ENCODE measurements around the gene TMEM125.

TMEM125 gene

DNA sequence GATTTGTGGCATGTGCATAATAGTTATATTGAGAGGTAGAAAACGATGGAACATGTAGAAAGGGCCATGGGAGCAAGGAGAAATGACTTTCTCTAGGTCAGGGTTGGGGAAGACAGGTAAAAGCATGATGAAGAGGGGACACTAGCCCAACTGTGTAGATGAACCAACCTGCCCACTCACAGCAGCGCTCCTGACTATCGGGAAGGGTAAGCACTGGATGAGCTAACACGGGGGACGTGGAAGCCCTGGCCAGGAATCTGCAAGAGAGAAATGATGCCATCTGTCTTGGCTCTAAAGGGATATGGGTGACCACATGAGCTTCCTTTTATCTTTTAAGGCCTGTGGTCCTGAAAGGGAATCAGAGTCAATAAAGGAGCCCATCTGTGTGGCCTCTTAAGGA lies 36.2 kb upstream of the TMEM125 start:
- no CpG with 5 or more reads among the region's 5 CpGs for WGBS (ENCODE audit: insufficient coverage, insufficient read length)
- H3K4me1 ChIP-seq (ENCODE audit: control insufficient read depth, insufficient read depth, low read length): no peaks in the 10 kb centered on the region
- H3K4me3 ChIP-seq (ENCODE audit: low read length): no peak overlapping the region
- no peaks in the 10 kb centered on the region for H3K36me3 ChIP-seq (ENCODE audit: control insufficient read depth, insufficient read depth, low read length)
- no peaks in the 10 kb centered on the region for H3K27me3 ChIP-seq (ENCODE audit: control insufficient read depth, insufficient read depth, low read length)
- no peaks in the 10 kb centered on the region for H3K9me3 ChIP-seq (ENCODE audit: control insufficient read depth, insufficient read depth, low read length)
- DNase-seq (ENCODE audit: low read depth, low spot score): no peak
- no peak overlapping the region for H3K27ac ChIP-seq (ENCODE audit: low read length)

DNA sequence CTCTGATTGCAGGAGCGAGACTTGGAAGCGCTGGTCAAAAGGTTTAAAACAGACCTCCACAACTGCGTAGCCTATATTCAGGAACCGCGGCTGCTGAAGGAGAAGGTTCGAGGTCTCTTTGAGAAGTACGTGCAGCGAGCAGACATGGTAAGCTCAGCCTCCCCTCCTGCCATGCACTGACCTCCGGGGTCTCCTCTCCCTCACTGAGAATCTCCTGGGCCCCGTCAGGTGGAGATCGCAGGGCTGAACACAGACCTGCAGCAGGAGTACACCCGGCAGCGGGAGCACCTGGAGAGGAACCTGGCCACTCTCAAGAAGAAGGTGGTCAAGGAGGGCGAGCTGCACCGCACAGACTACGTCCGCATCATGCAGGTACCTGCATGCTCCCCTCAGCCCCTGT lies 35.5 kb upstream of the TMEM125 start:
- H3K27ac ChIP-seq (ENCODE audit: low read length): no peak overlapping the region
- H3K4me3 ChIP-seq (ENCODE audit: low read length): no peak overlapping the region
- no CpG with 5 or more reads among the region's 17 CpGs for WGBS (ENCODE audit: insufficient coverage, insufficient read length)
- no peak for DNase-seq (ENCODE audit: low read depth, low spot score)
- no peaks in the 10 kb centered on the region for H3K4me1 ChIP-seq (ENCODE audit: control insufficient read depth, insufficient read depth, low read length)
- no peaks in the 10 kb centered on the region for H3K27me3 ChIP-seq (ENCODE audit: control insufficient read depth, insufficient read depth, low read length)
- no peaks in the 10 kb centered on the region for H3K9me3 ChIP-seq (ENCODE audit: control insufficient read depth, insufficient read depth, low read length)
- no peaks in the 10 kb centered on the region for H3K36me3 ChIP-seq (ENCODE audit: control insufficient read depth, insufficient read depth, low read length)

DNA sequence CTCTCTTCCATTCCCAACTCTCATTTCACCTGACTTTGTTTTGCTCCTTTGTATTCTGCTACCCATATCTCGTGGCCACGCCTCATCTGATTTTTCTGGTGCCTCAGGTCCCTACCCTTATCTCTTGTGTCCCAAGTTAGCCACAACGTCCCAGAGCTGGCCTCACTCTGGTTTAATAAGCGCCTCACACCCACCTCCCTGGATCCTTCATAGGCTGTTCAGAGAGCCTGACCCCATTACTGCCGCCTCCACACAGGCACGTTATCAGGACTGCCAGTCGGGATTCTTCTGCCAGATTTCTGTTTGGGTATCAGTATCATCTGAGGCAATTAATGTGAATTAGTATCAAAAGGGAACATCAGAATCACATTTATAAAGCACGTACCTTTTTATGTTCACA lies 34.7 kb upstream of the TMEM125 start:
- Histone ChIP-seq H3K27ac (ENCODE audit: low read length) (no peak overlapping the region), H3K27me3 (ENCODE audit: control insufficient read depth, insufficient read depth, low read length) (no peaks in the 10 kb centered on the region), H3K4me3 (ENCODE audit: low read length) (no peak overlapping the region), H3K9me3 (ENCODE audit: control insufficient read depth, insufficient read depth, low read length) (no peaks in the 10 kb centered on the region), H3K36me3 (ENCODE audit: control insufficient read depth, insufficient read depth, low read length) (no peaks in the 10 kb centered on the region), H3K4me1 (ENCODE audit: control insufficient read depth, insufficient read depth, low read length) (no peaks in the 10 kb centered on the region)
- no peak for DNase-seq (ENCODE audit: low read depth, low spot score)
- no CpG with 5 or more reads among the region's 8 CpGs for WGBS (ENCODE audit: insufficient coverage, insufficient read length)

DNA sequence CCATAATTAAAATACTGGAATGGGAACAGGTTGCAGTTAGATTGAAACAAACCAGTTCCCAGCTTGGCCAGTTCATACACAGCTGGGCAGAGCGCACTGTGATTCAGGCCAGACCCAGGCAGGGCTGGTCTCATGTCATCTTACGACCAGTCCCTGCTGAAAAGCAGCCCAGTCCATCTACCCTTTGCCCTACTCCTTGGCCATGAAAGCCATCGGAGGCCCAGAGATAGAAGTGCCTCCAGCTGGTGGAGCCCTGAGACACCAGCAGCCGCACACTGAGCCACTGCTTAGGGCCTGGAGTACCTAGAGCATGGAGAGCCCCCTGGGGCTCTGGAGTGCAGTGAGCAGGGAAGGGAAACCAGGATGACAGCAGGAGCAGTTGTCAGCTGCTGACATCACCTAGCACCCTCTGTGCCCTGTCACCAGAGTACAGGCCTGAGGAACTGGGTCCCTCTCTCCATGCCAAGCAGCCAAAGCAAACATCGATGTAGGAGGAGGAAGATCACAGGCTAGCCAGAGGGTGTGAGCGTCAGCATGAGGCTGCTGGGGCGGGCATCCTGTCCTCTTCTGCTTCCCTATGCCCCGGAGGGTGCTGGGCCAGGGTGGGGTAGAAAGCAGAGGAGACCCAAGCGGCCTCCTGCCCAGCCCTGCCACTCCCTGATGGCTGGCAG lies 34.2 kb upstream of the TMEM125 start:
- WGBS (ENCODE audit: insufficient coverage, insufficient read length): no CpG with 5 or more reads among the region's 9 CpGs
- Histone ChIP-seq H3K9me3 (ENCODE audit: control insufficient read depth, insufficient read depth, low read length) (no peaks in the 10 kb centered on the region), H3K27ac (ENCODE audit: low read length) (no peak overlapping the region), H3K27me3 (ENCODE audit: control insufficient read depth, insufficient read depth, low read length) (no peaks in the 10 kb centered on the region), H3K4me1 (ENCODE audit: control insufficient read depth, insufficient read depth, low read length) (no peaks in the 10 kb centered on the region), H3K36me3 (ENCODE audit: control insufficient read depth, insufficient read depth, low read length) (no peaks in the 10 kb centered on the region), H3K4me3 (ENCODE audit: low read length) (no peak overlapping the region)
- no peak for DNase-seq (ENCODE audit: low read depth, low spot score)

DNA sequence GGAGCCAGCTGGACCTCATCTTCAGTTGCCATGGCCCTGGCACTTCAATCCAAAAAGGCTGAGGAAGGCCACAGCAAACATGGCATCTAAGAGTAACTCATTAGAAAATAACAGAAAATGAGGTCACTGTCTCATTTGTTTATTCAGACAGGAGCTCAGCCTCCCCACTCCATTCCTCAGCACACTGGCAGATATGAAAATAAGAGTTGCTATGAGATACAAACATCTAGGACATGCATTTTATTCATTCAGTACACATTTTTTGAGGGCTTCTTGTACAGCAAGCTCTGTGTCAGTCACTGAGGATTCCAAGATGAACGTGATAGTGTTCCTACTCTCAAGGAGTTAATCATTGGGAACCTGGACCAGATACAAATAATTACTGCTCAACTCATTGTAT lies 32.7 kb upstream of the TMEM125 start:
- WGBS (ENCODE audit: insufficient coverage, insufficient read length): no CpG with 5 or more reads among the region's 1 CpG
- no peaks in the 10 kb centered on the region for H3K4me1 ChIP-seq (ENCODE audit: control insufficient read depth, insufficient read depth, low read length)
- H3K36me3 ChIP-seq (ENCODE audit: control insufficient read depth, insufficient read depth, low read length): no peaks in the 10 kb centered on the region
- no peak overlapping the region for H3K4me3 ChIP-seq (ENCODE audit: low read length)
- DNase-seq (ENCODE audit: low read depth, low spot score): no peak
- no peak overlapping the region for H3K27ac ChIP-seq (ENCODE audit: low read length)
- H3K9me3 ChIP-seq (ENCODE audit: control insufficient read depth, insufficient read depth, low read length): no peaks in the 10 kb centered on the region
- no peaks in the 10 kb centered on the region for H3K27me3 ChIP-seq (ENCODE audit: control insufficient read depth, insufficient read depth, low read length)

DNA sequence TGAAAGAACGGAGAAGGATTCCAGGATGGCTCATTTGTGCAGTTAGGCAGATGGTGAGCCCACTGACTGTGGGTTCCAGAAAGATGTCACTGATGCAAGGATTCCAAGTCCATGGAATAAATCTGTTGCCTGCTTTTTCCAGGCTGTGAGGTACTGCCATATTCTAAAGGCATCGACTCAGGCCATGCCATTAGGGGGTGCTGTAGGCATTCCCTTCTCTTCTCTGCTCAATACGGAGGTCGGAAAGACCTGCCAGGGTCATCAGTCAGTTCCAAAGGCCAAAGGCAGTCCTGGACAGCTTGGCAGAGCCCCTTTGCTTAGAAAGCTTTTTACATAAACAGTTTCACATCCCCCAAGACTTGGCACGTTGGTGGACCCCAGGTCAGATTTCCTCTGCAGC lies 31.7 kb upstream of the TMEM125 start:
- H3K36me3 ChIP-seq (ENCODE audit: control insufficient read depth, insufficient read depth, low read length): no peaks in the 10 kb centered on the region
- WGBS (ENCODE audit: insufficient coverage, insufficient read length): no CpG with 5 or more reads among the region's 5 CpGs

DNA sequence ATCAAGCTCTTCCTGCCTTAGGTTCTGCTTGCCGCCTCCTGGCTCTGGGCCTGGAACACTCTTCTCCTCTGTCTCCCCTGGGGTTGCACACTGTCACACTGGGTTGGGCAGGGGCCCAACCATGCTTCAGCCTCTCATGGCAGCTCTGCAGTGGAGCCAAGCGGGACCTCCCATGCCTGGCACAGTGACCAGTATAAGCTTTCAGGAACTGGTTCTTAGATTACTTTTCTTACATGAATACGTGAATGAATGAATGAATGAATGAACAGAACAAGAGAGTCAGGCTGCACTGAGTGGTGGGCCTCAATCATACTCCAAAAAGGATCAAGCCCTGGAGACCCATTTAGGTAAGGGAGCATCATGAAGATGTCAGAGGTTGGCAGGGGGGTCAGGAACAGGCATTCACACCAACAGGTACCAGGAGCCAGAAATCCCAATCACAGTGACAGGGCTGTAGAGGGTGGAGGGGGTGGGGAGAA lies 30.8 kb upstream of the TMEM125 start:
- no peaks in the 10 kb centered on the region for H3K4me1 ChIP-seq (ENCODE audit: control insufficient read depth, insufficient read depth, low read length)
- H3K4me3 ChIP-seq (ENCODE audit: low read length): no peak overlapping the region
- H3K9me3 ChIP-seq (ENCODE audit: control insufficient read depth, insufficient read depth, low read length): no peaks in the 10 kb centered on the region
- no peaks in the 10 kb centered on the region for H3K27me3 ChIP-seq (ENCODE audit: control insufficient read depth, insufficient read depth, low read length)
- H3K27ac ChIP-seq (ENCODE audit: low read length): no peak overlapping the region
- no CpG with 5 or more reads among the region's 3 CpGs for WGBS (ENCODE audit: insufficient coverage, insufficient read length)
- H3K36me3 ChIP-seq (ENCODE audit: control insufficient read depth, insufficient read depth, low read length): no peaks in the 10 kb centered on the region
- no peak for DNase-seq (ENCODE audit: low read depth, low spot score)

More for the DNA sequence above, 31.7 kb upstream of the TMEM125 start:
- no peak overlapping the region for H3K4me3 ChIP-seq (ENCODE audit: low read length)
- H3K9me3 ChIP-seq (ENCODE audit: control insufficient read depth, insufficient read depth, low read length): no peaks in the 10 kb centered on the region
- no peak overlapping the region for H3K27ac ChIP-seq (ENCODE audit: low read length)
- H3K27me3 ChIP-seq (ENCODE audit: control insufficient read depth, insufficient read depth, low read length): no peaks in the 10 kb centered on the region
- peak; percentile 77 for DNase-seq (ENCODE audit: low read depth, low spot score)
- no peaks in the 10 kb centered on the region for H3K4me1 ChIP-seq (ENCODE audit: control insufficient read depth, insufficient read depth, low read length)

DNA sequence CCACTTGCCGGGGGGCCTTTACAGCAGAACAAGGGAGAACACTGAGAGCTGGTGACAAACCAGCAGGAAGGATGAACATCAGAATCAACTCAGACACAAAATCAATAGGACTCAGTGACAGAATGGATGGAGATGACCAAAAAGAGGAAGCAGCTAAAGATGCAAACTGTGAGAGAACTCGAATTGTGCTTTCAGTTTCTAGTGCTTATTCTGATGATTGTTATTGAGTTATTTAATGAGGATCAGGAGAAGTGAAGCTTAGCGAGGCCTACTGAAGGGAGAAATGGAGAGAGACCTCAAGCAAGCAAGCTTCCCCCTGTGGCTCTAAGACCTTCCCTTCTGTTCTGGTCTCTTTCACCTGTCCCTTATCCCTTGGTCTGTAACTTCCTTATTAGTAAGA lies 30.3 kb upstream of the TMEM125 start:
- no peak for DNase-seq (ENCODE audit: low read depth, low spot score)
- no peak overlapping the region for H3K27ac ChIP-seq (ENCODE audit: low read length)
- no peaks in the 10 kb centered on the region for H3K36me3 ChIP-seq (ENCODE audit: control insufficient read depth, insufficient read depth, low read length)
- no CpG with 5 or more reads among the region's 3 CpGs for WGBS (ENCODE audit: insufficient coverage, insufficient read length)
- H3K4me3 ChIP-seq (ENCODE audit: low read length): no peak overlapping the region
- no peaks in the 10 kb centered on the region for H3K9me3 ChIP-seq (ENCODE audit: control insufficient read depth, insufficient read depth, low read length)
- no peaks in the 10 kb centered on the region for H3K27me3 ChIP-seq (ENCODE audit: control insufficient read depth, insufficient read depth, low read length)
- H3K4me1 ChIP-seq (ENCODE audit: control insufficient read depth, insufficient read depth, low read length): no peaks in the 10 kb centered on the region

DNA sequence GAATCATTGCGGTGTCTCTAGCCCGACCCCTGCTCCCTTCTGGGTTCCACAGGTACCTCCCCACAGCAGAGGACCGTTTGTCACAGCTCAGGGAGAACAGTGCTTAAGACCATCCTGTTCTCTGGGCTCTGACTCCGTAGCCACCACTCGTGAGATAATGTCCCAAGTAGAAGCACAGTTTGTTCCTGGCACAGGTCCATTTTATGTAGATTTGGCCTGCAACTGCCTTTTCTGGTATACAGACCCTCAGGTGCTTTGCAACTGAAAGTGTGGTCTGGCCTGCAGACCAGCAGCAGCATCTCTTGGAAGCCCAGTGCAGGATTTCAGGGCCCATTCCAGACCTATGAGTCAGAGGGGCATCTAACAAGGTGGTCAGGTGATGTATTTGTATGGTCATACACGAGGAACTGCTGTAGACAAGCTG lies 28.4 kb upstream of the TMEM125 start:
- WGBS (ENCODE audit: insufficient coverage, insufficient read length): no CpG with 5 or more reads among the region's 6 CpGs
- no peak overlapping the region for H3K27ac ChIP-seq (ENCODE audit: low read length)
- DNase-seq (ENCODE audit: low read depth, low spot score): no peak

DNA sequence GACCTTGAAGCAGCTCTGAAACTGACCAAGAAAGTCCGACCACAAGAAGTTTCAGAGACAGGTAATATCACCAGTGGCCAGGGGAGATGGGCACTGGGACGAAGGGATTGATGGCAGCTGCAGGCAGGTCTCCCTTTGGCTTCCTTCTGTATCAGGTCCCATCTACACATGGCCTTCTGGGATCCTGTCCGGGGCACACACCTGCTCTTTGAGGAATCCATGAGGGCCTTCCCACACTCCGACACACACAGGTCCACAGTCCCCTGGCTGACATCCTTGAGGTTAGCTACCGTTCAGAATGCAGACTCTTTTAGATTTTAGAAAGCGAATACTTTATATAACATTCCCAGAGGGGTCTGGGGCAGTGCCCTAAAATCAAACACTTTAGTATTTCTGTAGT lies 26.5 kb upstream of the TMEM125 start:
- DNase-seq (ENCODE audit: low read depth, low spot score): no peak
- WGBS (ENCODE audit: insufficient coverage, insufficient read length): no CpG with 5 or more reads among the region's 6 CpGs
- Histone ChIP-seq H3K4me3 (ENCODE audit: low read length) (no peak overlapping the region), H3K9me3 (ENCODE audit: control insufficient read depth, insufficient read depth, low read length) (no peaks in the 10 kb centered on the region; the same call in 1 of the 2 replicates), H3K4me1 (ENCODE audit: control insufficient read depth, insufficient read depth, low read length) (no peaks in the 10 kb centered on the region), H3K27me3 (ENCODE audit: control insufficient read depth, insufficient read depth, low read length) (no peaks in the 10 kb centered on the region), H3K27ac (ENCODE audit: low read length) (no peak overlapping the region), H3K36me3 (ENCODE audit: control insufficient read depth, insufficient read depth, low read length) (no peaks in the 10 kb centered on the region)

More for the DNA sequence above, 28.4 kb upstream of the TMEM125 start:
- Histone ChIP-seq H3K27me3 (ENCODE audit: control insufficient read depth, insufficient read depth, low read length) (no peaks in the 10 kb centered on the region), H3K4me3 (ENCODE audit: low read length) (no peak overlapping the region), H3K36me3 (ENCODE audit: control insufficient read depth, insufficient read depth, low read length) (no peaks in the 10 kb centered on the region), H3K4me1 (ENCODE audit: control insufficient read depth, insufficient read depth, low read length) (no peaks in the 10 kb centered on the region), H3K9me3 (ENCODE audit: control insufficient read depth, insufficient read depth, low read length) (no peaks in the 10 kb centered on the region; the same call in 1 of the 2 replicates)

All from iPS DF 6.9 (cell line).